WTC11 (cell line): ENCODE data around the gene LARGE1. TPM values are rescaled to one million over a fixed set of nuclear protein-coding genes. Genes with fewer than 3 reads are reported as not detected.

Experiments
- ATAC-seq: fragments of 200-7000 bp; cut with Tn5 transposase; 2 replicates; pipeline ENCODE4 v1.10.0; 2021; ENCODE audit warnings: mild to moderate bottlenecking, moderate library complexity
- CTCF ChIA-PET: fragments of 300-600 bp; sonication (Branson Sonifier 250); formaldehyde crosslinking; loops from one replicate; lab custom pipeline; 2021; ENCODE audit warnings: antibody characterized with exemption; lab: Charles Lee
- POLR2A ChIA-PET: fragments of 350-600 bp; sonication (Branson Sonifier 250); formaldehyde crosslinking; loops from one replicate; lab custom pipeline; 2021; ENCODE audit warnings: antibody characterized with exemption; lab: Charles Lee
- DNase-seq: peaks from one replicate; pipeline ENCODE4 v3.0.0; 2021; ENCODE audit warnings: low spot score
- H3K27ac Mint-ChIP-seq: 2 replicates; pipeline ENCODE4 v1.8.0; 2021; ENCODE audit warnings: mixed read lengths
- H3K27me3 Mint-ChIP-seq: 2 replicates; pipeline ENCODE4 v1.8.0; 2021; ENCODE audit warnings: low read depth, mild to moderate bottlenecking, moderate library complexity, mixed read lengths
- H3K36me3 Mint-ChIP-seq: 2 replicates; pipeline ENCODE4 v1.8.0; 2021; ENCODE audit warnings: mixed read lengths
- H3K4me1 Mint-ChIP-seq: 2 replicates; pipeline ENCODE4 v1.8.0; 2022; ENCODE audit warnings: mixed read lengths
- H3K4me3 Mint-ChIP-seq: 2 replicates; pipeline ENCODE4 v1.8.0; 2021; ENCODE audit warnings: mild to moderate bottlenecking, moderate library complexity, mixed read lengths
- H3K9me3 Mint-ChIP-seq: 2 replicates; pipeline ENCODE4 v1.8.0; 2021; ENCODE audit warnings: mixed read lengths
- ATF1 ChIP-seq: sonication (generic); formaldehyde crosslinking; IDR thresholded peaks from 2 replicates; pipeline ENCODE4 v1.8.1; 2023; ENCODE audit warnings: mild to moderate bottlenecking, moderate library complexity, missing genetic modification reagents
- CBFB ChIP-seq: sonication (generic); formaldehyde crosslinking; IDR thresholded peaks from 2 replicates; pipeline ENCODE4 v1.8.1; 2022; ENCODE audit warnings: mild to moderate bottlenecking, low read depth, missing genetic modification reagents
- ERG ChIP-seq: fragments of 250-450 bp; sonication (Bioruptor Pico); IDR thresholded peaks from 2 replicates; pipeline ENCODE4 v1.8.0; 2021; ENCODE audit warnings: mild to moderate bottlenecking
- ESRRA ChIP-seq: sonication (generic); formaldehyde crosslinking; IDR thresholded peaks from 2 replicates; pipeline ENCODE4 v1.8.1; 2022; ENCODE audit warnings: mild to moderate bottlenecking, missing genetic modification reagents, borderline replicate concordance
- FOXP4 ChIP-seq: sonication (generic); formaldehyde crosslinking; IDR thresholded peaks from 2 replicates; pipeline ENCODE4 v1.8.0; 2022; ENCODE audit warnings: mild to moderate bottlenecking, missing genetic modification reagents
- GRHL2 ChIP-seq: fragments of 250-450 bp; sonication (Bioruptor Pico); IDR thresholded peaks from 2 replicates; pipeline ENCODE4 v1.8.0; 2022; ENCODE audit warnings: mild to moderate bottlenecking, moderate library complexity; ENCODE audit not compliant: insufficient replicate concordance, severe bottlenecking
- JUN ChIP-seq: sonication (generic); formaldehyde crosslinking; IDR thresholded peaks from 2 replicates; pipeline ENCODE4 v1.8.0; 2023; ENCODE audit warnings: mild to moderate bottlenecking, missing genetic modification reagents
- MLX ChIP-seq: sonication (generic); formaldehyde crosslinking; IDR thresholded peaks from 2 replicates; pipeline ENCODE4 v1.8.1; 2023; ENCODE audit warnings: mild to moderate bottlenecking, missing genetic modification reagents, moderate library complexity
- NR1H2 ChIP-seq: sonication (generic); formaldehyde crosslinking; IDR thresholded peaks from 2 replicates; pipeline ENCODE4 v1.9.0; 2021; ENCODE audit warnings: mild to moderate bottlenecking, moderate library complexity, missing genetic modification reagents
- NR3C1 ChIP-seq: sonication (generic); formaldehyde crosslinking; conservative IDR thresholded peaks from 2 replicates; pipeline ENCODE4 v1.8.1; 2023; ENCODE audit warnings: low read depth, mild to moderate bottlenecking, missing genetic modification reagents
- PRDM15 ChIP-seq: sonication (generic); formaldehyde crosslinking; IDR thresholded peaks from 2 replicates; pipeline ENCODE4 v1.8.0; 2022; ENCODE audit warnings: missing genetic modification reagents
- PREB ChIP-seq: sonication (generic); formaldehyde crosslinking; IDR thresholded peaks from 2 replicates; pipeline ENCODE4 v1.8.1; 2022; ENCODE audit warnings: mild to moderate bottlenecking, missing genetic modification reagents, moderate library complexity, borderline replicate concordance
- RELA ChIP-seq: sonication (generic); formaldehyde crosslinking; IDR thresholded peaks from 2 replicates; pipeline ENCODE4 v1.8.1; 2022; ENCODE audit warnings: missing genetic modification reagents, mild to moderate bottlenecking, borderline replicate concordance
- RORB ChIP-seq: fragments of 250-450 bp; sonication (Bioruptor Pico); IDR thresholded peaks from 2 replicates; pipeline ENCODE4 v1.9.0; 2021; ENCODE audit warnings: mild to moderate bottlenecking
- SMAD3 ChIP-seq: sonication (generic); formaldehyde crosslinking; IDR thresholded peaks from 2 replicates; pipeline ENCODE4 v1.8.0; 2022; ENCODE audit warnings: missing genetic modification reagents, mild to moderate bottlenecking, borderline replicate concordance
- TP53 ChIP-seq: sonication (generic); formaldehyde crosslinking; IDR thresholded peaks from 2 replicates; pipeline ENCODE4 v1.8.1; 2023; ENCODE audit warnings: mild to moderate bottlenecking, missing genetic modification reagents
- ZMAT4 ChIP-seq: fragments of 250-450 bp; sonication (Bioruptor Pico); IDR thresholded peaks from 2 replicates; pipeline ENCODE4 v1.9.0; 2021; ENCODE audit warnings: mild to moderate bottlenecking
- ZNF317 ChIP-seq: sonication (generic); formaldehyde crosslinking; IDR thresholded peaks from 2 replicates; pipeline ENCODE4 v1.8.1; 2023; ENCODE audit warnings: low read depth, mild to moderate bottlenecking, moderate library complexity, missing genetic modification reagents, borderline replicate concordance
- ZNF396 ChIP-seq: fragments of 250-450 bp; sonication (Bioruptor Pico); IDR thresholded peaks from 2 replicates; pipeline ENCODE4 v1.8.0; 2021; ENCODE audit warnings: mild to moderate bottlenecking, moderate library complexity, borderline replicate concordance
- ZNF425 ChIP-seq: fragments of 250-450 bp; sonication (Bioruptor Pico); conservative IDR thresholded peaks from 2 replicates; pipeline ENCODE4 v1.9.0; 2021; ENCODE audit warnings: mild to moderate bottlenecking
- total RNA-seq: library from RNA; stranded (reverse); gene quantifications from 3 replicates; pipeline ENCODE4 v1.2.3, GENCODE V29; 2021

The LARGE1 gene
- total RNA-seq, 1 experiment from 2014 or later: 72.6 TPM

- H3K36me3 Mint-ChIP-seq: peaks cover 3% of the 10 kb centered on the region; the same call in 1 of the 2 replicates
- no peak overlapping the region for H3K4me3 Mint-ChIP-seq
- peaks cover 86% of the 10 kb centered on the region for H3K4me1 Mint-ChIP-seq
- POLR2A ChIA-PET: interaction anchor here (0.5 kb wide), 1 partner anchor 51 kb away, joined by 3 read pairs; no protein-coding TSS in a partner anchor
- peaks cover 3% of the 10 kb centered on the region; the same call in 1 of the 2 replicates for H3K9me3 Mint-ChIP-seq
- no peaks in the 10 kb centered on the region for H3K27me3 Mint-ChIP-seq
- ATAC-seq: no peak
- no peak for TF ChIP-seq PRDM15 (CRISPR knock-in tag)
- TF ChIP-seq ERG (CRISPR knock-in tag): no peak
- TF ChIP-seq RORB: no peak
- TF ChIP-seq ZNF396 (CRISPR knock-in tag): no peak
- no peak for TF ChIP-seq TP53 (CRISPR knock-in tag)
- no peak for TF ChIP-seq ESRRA (CRISPR knock-in tag)
- no peak for TF ChIP-seq PREB (CRISPR knock-in tag)
- no peak for TF ChIP-seq ZNF317 (CRISPR knock-in tag)
- no peak for TF ChIP-seq NR3C1 (CRISPR knock-in tag)
- TF ChIP-seq JUN: no peak
- TF ChIP-seq ZMAT4 (CRISPR knock-in tag): no peak
- no peak for TF ChIP-seq NR1H2 (CRISPR knock-in tag)
- TF ChIP-seq ATF1 (CRISPR knock-in tag): no peak
- TF ChIP-seq GRHL2 (CRISPR knock-in tag): no peak
- TF ChIP-seq CBFB (CRISPR knock-in tag): no peak
- TF ChIP-seq ZNF425 (CRISPR knock-in tag): no peak
- TF ChIP-seq SMAD3 (CRISPR knock-in tag): no peak
- no peak for TF ChIP-seq FOXP4 (CRISPR knock-in tag)
- no peak for TF ChIP-seq RELA
- no peak for TF ChIP-seq MLX (CRISPR knock-in tag)
- TF ChIP-seq, all 79 proteins: peak for 0
- CTCF ChIA-PET: no interaction called here
- no peak for DNase-seq
- peak overlapping the region; percentile 10; the same call in 1 of the 2 replicates for H3K27ac Mint-ChIP-seq
These were observed 92.0 kb downstream of the LARGE1 start for GRCh38 chr22:33828302-33828701.
